HFF-Myc (cell line): ENCODE measurements around the gene ZFP3.
"Not testable (repeated sequence)": the region's sequence is repeated elsewhere in the genome, so short reads cannot be mapped to it uniquely, and the experiment has no call there.

Source experiments
- DNase-seq: peaks from one replicate; pipeline ENCODE4 v3.0.0-alpha.2; 2011; ENCODE audit warnings: low read depth; ENCODE audit errors: extremely low read depth
- H3K4me3 ChIP-seq: replicated peaks from 2 replicates; pipeline ENCODE4 v1.5.1; 2011; ENCODE audit warnings: low read depth, mild to moderate bottlenecking, control low read depth, low read length
- TF ChIP-seq, protein P1 (sequence below): IDR thresholded peaks from 2 replicates; pipeline ENCODE4 v1.5.1; 2012; ENCODE audit warnings: mild to moderate bottlenecking, low read depth, low read length, control low read depth; ENCODE audit errors: missing control alignments

The ZFP3 gene

GRCh38 chr17:5135726-5136579 is 57.7 kb downstream of the ZFP3 start:
- H3K4me3 ChIP-seq, result no peak overlapping the region
- TF ChIP-seq, protein P1, sequence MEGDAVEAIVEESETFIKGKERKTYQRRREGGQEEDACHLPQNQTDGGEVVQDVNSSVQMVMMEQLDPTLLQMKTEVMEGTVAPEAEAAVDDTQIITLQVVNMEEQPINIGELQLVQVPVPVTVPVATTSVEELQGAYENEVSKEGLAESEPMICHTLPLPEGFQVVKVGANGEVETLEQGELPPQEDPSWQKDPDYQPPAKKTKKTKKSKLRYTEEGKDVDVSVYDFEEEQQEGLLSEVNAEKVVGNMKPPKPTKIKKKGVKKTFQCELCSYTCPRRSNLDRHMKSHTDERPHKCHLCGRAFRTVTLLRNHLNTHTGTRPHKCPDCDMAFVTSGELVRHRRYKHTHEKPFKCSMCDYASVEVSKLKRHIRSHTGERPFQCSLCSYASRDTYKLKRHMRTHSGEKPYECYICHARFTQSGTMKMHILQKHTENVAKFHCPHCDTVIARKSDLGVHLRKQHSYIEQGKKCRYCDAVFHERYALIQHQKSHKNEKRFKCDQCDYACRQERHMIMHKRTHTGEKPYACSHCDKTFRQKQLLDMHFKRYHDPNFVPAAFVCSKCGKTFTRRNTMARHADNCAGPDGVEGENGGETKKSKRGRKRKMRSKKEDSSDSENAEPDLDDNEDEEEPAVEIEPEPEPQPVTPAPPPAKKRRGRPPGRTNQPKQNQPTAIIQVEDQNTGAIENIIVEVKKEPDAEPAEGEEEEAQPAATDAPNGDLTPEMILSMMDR, result no peak
- no peak for DNase-seq

DNA sequence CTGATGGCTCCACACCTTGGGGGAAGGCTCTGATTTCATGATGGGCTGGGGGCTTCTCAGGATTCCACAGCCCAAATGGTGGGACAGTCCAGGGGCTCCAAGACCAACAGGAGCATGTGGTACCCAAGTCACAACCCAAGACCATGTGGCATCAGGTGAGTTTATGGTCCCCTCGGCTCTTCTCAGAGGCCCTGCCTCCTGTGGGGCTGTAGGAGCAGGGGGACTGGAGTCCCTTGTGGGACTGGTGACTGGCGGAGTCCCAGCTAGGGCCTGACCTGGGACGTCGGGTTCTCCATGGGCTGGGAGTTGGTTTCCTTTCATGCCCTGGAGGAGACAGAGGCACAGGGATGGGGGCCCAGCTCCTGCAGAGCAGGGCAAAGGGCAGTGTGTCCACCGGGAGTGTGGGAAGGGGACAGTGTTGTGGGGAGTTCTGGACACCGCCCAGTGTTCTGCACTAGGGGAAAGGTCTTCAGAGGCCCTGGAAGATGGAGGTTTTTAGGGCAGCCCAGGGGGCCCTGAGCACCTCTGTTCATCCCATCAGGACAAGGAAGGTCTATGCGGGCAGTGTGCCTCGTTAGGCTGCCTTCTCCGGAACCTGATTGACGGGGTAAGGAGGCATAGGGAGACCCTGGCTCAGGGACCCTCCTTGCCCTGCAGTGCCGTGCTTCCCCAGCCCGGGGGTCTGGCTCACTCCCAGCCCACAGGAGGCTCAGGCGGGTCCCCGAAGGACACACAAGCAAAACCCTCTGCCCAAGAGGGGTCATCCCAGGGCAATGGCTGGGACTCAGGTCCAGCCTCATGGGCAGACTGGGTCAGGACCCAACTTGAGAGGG is 58.5 kb downstream of the ZFP3 start:
- H3K4me3 ChIP-seq, DNase-seq: not testable (repeated sequence)

GRCh38 chr17:5137511-5138197 is 59.4 kb downstream of the ZFP3 start:
- not testable (repeated sequence) for DNase-seq, H3K4me3 ChIP-seq

DNA sequence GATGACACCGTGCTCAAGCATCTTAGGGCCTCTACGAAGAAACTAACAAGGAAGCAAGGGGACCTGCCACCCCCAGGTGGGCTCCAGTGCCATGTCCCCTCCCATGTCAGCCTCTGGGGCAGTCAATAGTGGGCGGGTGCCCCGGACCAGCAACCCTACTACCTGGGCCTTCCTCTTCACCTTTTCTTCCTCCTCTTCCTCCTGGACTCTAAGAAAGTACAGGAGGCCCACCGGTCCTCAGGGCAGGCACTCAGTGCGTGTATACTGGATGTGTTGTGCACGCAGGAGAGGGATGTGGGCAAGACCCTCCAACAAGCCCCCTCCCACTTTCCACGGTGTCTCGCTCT is 59.9 kb downstream of the ZFP3 start:
- H3K4me3 ChIP-seq, DNase-seq: not testable (repeated sequence)

- DNase-seq, result no peak
- H3K4me3 ChIP-seq, result no peak overlapping the region
- TF ChIP-seq, protein P1, result no peak
Observed at GRCh38 chr17:5138616-5139457, 60.6 kb downstream of the ZFP3 start.

DNA sequence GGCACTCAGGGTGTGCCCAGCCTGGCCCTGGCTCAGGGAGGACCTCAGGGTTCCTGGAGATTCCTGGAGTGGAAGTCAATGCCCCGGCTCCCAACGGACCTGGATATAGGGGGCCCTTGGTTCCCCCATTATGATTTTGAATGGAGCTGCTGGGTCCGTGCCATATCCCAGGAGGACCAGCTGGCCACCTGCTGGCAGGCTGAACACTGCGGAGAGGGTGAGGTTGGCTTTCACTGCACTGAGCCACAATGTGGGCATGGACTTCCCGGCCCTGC is 61.1 kb downstream of the ZFP3 start:
- TF ChIP-seq, protein P1, result no peak
- DNase-seq, result no peak
- H3K4me3 ChIP-seq, result no peak overlapping the region

DNA sequence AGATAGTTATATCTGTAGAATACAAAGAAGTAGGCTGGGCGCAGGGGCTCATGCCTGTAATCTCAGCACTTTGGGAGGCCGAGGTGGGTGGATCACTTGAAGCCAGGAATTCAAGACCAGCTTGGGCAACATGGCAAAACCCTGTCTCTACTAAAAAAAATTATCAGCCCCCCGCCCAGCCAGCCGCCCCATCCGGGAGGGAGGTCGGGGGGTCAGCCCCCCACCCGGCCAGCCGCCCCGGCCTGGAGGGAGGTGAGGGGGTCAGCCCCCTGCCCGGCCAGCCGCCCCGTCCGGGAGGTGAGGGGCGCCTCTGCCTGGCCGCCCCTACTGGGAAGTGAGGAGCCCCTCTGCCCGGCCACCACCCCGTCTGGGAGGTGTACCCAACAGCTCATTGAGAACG is 64.6 kb downstream of the ZFP3 start:
- not testable (repeated sequence) for H3K4me3 ChIP-seq, DNase-seq
